ENCODE results near the gene ESRRB. TPM values are rescaled to one million over a fixed set of nuclear protein-coding genes. Genes with fewer than 3 reads are reported as not detected.

Gene ESRRB
- total RNA-seq, 1 experiment from 2014 or later = not detected

- ChIA-PET CTCF (no interaction called here), POLR2A (ENCODE audit: unreplicated experiment) (no interaction called here)
- Histone ChIP-seq H3K4me3 (no peak overlapping the region), H3K9me2 (ENCODE audit: insufficient read depth) (no peaks in the 10 kb centered on the region), H3K9me3 (ENCODE audit: insufficient read depth, low read depth) (no peaks in the 10 kb centered on the region), H3K4me2 (no peak overlapping the region), H3K4me1 (replicated peaks; ENCODE audit: insufficient read depth) (no peaks in the 10 kb centered on the region), H3K36me3 (ENCODE audit: low read depth) (no peaks in the 10 kb centered on the region), H4K20me1 (ENCODE audit: insufficient read depth) (no peaks in the 10 kb centered on the region), H3K27ac (no peak overlapping the region), H2AFZ (no peak overlapping the region), H3K27me3 (ENCODE audit: insufficient read depth, low read depth) (peaks cover 97% of the 10 kb centered on the region), H3F3A (ENCODE audit: insufficient read depth, low read depth) (no peaks in the 10 kb centered on the region), H3K79me2 (ENCODE audit: low read depth) (no peaks in the 10 kb centered on the region)
- no TSS peak for BruUV-seq (replicated peaks)
- TF ChIP-seq CTCF (conservative IDR thresholded peaks at IDR 0.05) (no peak), EZH2 (IDR thresholded peaks at IDR 0.05; ENCODE audit: low read depth) (no peak)
- intact Hi-C loops (cut with micrococcal nuclease; ENCODE audit: unreplicated experiment) = no loop called here
- DNase-seq = no peak
Observed at GRCh38 chr14:76488551-76488950, 112.6 kb downstream of the ESRRB start.

- Histone ChIP-seq H3K4me3 (no peak overlapping the region), H4K20me1 (ENCODE audit: insufficient read depth) (no peaks in the 10 kb centered on the region), H3K27me3 (ENCODE audit: insufficient read depth, low read depth) (peaks cover 97% of the 10 kb centered on the region), H3K4me2 (no peak overlapping the region), H3K4me1 (replicated peaks; ENCODE audit: insufficient read depth) (no peaks in the 10 kb centered on the region), H3K36me3 (ENCODE audit: low read depth) (no peaks in the 10 kb centered on the region), H3K27ac (no peak overlapping the region), H3K79me2 (ENCODE audit: low read depth) (no peaks in the 10 kb centered on the region), H3K9me3 (ENCODE audit: insufficient read depth, low read depth) (no peaks in the 10 kb centered on the region), H3F3A (ENCODE audit: insufficient read depth, low read depth) (no peaks in the 10 kb centered on the region), H2AFZ (no peak overlapping the region), H3K9me2 (ENCODE audit: insufficient read depth) (no peaks in the 10 kb centered on the region)
- intact Hi-C loops (cut with micrococcal nuclease; ENCODE audit: unreplicated experiment) = no loop called here
- no peak for TF ChIP-seq CTCF (conservative IDR thresholded peaks at IDR 0.05)
- no peak for TF ChIP-seq EZH2 (IDR thresholded peaks at IDR 0.05; ENCODE audit: low read depth)
- ChIA-PET CTCF (no interaction called here), POLR2A (ENCODE audit: unreplicated experiment) (no interaction called here)
- DNase-seq = no peak
- BruUV-seq (replicated peaks) = no TSS peak
Observed at GRCh38 chr14:76489667-76490066, 113.7 kb downstream of the ESRRB start.

GRCh38 chr14:76490111-76490510 lies 114.2 kb downstream of the ESRRB start:
- CTCF ChIA-PET = no interaction called here
- POLR2A ChIA-PET (ENCODE audit: unreplicated experiment) = no interaction called here
- no peaks in the 10 kb centered on the region for H3K9me2 ChIP-seq (ENCODE audit: insufficient read depth)

More at GRCh38 chr14:76490111-76490510, 114.2 kb downstream of the ESRRB start:
- intact Hi-C loops (cut with micrococcal nuclease; ENCODE audit: unreplicated experiment) = no loop called here
- no peak overlapping the region for H3K4me2 ChIP-seq
- H3K36me3 ChIP-seq (ENCODE audit: low read depth) = no peaks in the 10 kb centered on the region
- TF ChIP-seq EZH2 (IDR thresholded peaks at IDR 0.05; ENCODE audit: low read depth) (no peak), CTCF (conservative IDR thresholded peaks at IDR 0.05) (no peak)
- no peak for DNase-seq
- no peaks in the 10 kb centered on the region for H3K9me3 ChIP-seq (ENCODE audit: insufficient read depth, low read depth)
- no peaks in the 10 kb centered on the region for H4K20me1 ChIP-seq (ENCODE audit: insufficient read depth)
- H3K4me3 ChIP-seq = no peak overlapping the region
- no peaks in the 10 kb centered on the region for H3F3A ChIP-seq (ENCODE audit: insufficient read depth, low read depth)
- no peaks in the 10 kb centered on the region for H3K4me1 ChIP-seq (replicated peaks; ENCODE audit: insufficient read depth)
- no peak overlapping the region for H2AFZ ChIP-seq
- no peak overlapping the region for H3K27ac ChIP-seq
- peaks cover 98% of the 10 kb centered on the region for H3K27me3 ChIP-seq (ENCODE audit: insufficient read depth, low read depth)
- H3K79me2 ChIP-seq (ENCODE audit: low read depth) = no peaks in the 10 kb centered on the region
- no TSS peak for BruUV-seq (replicated peaks)
